Nephron progenitor cell (in vitro differentiated cells): ENCODE results near the gene FNDC3A.

ENCODE experiments used
- DNase-seq: peaks from one replicate; pipeline ENCODE4 v3.0.0; 2021
- H3K27ac Mint-ChIP-seq: 2 replicates; pipeline ENCODE4 v1.8.0; 2021; ENCODE audit warnings: mild to moderate bottlenecking, moderate library complexity, mixed read lengths
- H3K27me3 Mint-ChIP-seq: 2 replicates; pipeline ENCODE4 v1.8.0; 2021; ENCODE audit warnings: mild to moderate bottlenecking, low read depth, mixed read lengths; ENCODE audit not compliant: poor library complexity
- H3K36me3 Mint-ChIP-seq: 2 replicates; pipeline ENCODE4 v1.8.0; 2021; ENCODE audit warnings: low read depth, mixed read lengths
- H3K4me1 Mint-ChIP-seq: 2 replicates; pipeline ENCODE4 v1.8.0; 2021; ENCODE audit warnings: mixed read lengths
- H3K4me3 Mint-ChIP-seq: 2 replicates; pipeline ENCODE4 v1.8.0; 2021; ENCODE audit warnings: mild to moderate bottlenecking, moderate library complexity, mixed read lengths
- H3K9me3 Mint-ChIP-seq: 2 replicates; pipeline ENCODE4 v1.8.0; 2021; ENCODE audit warnings: mild to moderate bottlenecking, moderate library complexity, mixed read lengths
- TF ChIP-seq, protein P1 (sequence below): fragments of 200-600 bp; sonication (generic); IDR thresholded peaks from 2 replicates; pipeline ENCODE4 v1.5.0; 2021; ENCODE audit warnings: antibody characterized with exemption

Gene FNDC3A

DNA sequence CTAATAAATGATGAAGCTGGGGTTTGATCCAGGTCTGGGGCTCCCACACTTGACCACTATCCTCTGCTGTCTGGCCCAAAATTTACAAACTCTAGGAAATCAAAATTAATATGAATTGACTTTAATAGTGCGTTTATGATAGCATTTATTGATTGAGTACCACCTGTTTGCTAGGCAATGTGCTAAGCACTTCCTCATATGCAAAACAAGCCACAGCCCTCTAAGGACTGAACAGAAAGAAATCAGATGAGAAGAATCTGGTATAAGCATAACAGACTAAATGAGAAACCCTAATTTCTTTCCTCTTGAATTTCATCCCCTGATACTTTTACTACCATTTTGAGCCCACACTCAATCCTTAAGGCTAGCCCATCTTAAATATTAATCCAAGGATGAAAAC is 237.8 kb downstream of the FNDC3A start:
- peaks cover 34% of the 10 kb centered on the region for H3K27me3 Mint-ChIP-seq
- TF ChIP-seq, protein P1, sequence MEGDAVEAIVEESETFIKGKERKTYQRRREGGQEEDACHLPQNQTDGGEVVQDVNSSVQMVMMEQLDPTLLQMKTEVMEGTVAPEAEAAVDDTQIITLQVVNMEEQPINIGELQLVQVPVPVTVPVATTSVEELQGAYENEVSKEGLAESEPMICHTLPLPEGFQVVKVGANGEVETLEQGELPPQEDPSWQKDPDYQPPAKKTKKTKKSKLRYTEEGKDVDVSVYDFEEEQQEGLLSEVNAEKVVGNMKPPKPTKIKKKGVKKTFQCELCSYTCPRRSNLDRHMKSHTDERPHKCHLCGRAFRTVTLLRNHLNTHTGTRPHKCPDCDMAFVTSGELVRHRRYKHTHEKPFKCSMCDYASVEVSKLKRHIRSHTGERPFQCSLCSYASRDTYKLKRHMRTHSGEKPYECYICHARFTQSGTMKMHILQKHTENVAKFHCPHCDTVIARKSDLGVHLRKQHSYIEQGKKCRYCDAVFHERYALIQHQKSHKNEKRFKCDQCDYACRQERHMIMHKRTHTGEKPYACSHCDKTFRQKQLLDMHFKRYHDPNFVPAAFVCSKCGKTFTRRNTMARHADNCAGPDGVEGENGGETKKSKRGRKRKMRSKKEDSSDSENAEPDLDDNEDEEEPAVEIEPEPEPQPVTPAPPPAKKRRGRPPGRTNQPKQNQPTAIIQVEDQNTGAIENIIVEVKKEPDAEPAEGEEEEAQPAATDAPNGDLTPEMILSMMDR = no peak
- H3K9me3 Mint-ChIP-seq = peaks cover 5% of the 10 kb centered on the region
- no peak overlapping the region for H3K4me3 Mint-ChIP-seq
- H3K4me1 Mint-ChIP-seq = peaks cover 22% of the 10 kb centered on the region
- no peak overlapping the region for H3K27ac Mint-ChIP-seq
- DNase-seq = no peak
- H3K36me3 Mint-ChIP-seq = peaks cover 32% of the 10 kb centered on the region

DNA sequence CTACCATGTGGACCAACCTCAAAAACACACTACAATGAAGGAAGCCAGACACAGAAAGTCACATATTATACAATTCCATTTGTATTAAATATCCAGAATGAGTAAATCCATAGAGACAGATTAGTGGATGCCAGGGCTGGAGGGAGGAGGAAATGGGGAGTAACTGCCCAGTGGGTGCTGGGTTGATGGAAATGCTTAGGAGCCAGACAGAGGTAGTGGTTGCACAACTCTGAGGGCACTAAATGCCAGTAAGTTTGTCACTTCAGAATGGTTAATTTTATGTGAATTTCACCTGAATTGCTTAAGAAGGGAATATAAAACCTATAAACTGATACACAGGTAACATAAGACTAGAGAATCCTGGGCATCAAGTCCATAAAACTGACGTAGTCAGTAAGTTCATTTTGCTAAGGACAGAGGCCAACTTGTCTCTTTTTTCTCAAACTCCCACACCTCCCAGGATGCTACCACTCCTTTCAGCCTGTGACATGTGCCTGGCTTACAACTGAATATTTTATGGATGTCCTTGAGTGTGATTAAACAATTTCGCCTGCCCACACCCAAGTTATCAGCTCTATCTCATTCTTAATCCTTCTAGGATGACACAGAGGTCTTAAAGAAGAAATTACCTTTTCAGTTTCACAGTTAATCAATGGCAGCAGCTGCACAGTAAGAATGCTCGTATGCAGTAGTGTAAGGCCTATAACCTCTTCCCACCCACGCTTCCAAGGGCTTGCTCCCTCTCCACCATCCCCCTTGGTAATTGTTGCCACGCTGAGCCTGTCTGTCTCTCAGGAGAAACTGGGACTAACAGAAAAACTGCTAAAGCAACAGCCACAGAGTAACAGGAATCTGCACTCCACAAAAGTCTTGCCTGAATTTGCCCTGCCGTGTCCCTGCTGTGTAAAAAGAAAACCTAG is 238.5 kb downstream of the FNDC3A start:
- no peak overlapping the region for H3K27ac Mint-ChIP-seq
- H3K9me3 Mint-ChIP-seq = peaks cover 5% of the 10 kb centered on the region

GRCh38 chr13:49214917-49215376 is 239.2 kb downstream of the FNDC3A start:
- Mint-ChIP-seq H3K27me3 (peaks cover 48% of the 10 kb centered on the region), H3K4me3 (no peak overlapping the region), H3K36me3 (peaks cover 25% of the 10 kb centered on the region), H3K4me1 (peaks cover 29% of the 10 kb centered on the region), H3K9me3 (peaks cover 5% of the 10 kb centered on the region), H3K27ac (no peak overlapping the region)
- DNase-seq = no peak
- TF ChIP-seq, protein P1 = no peak

More for the DNA sequence above, 238.5 kb downstream of the FNDC3A start:
- TF ChIP-seq, protein P1 = no peak
- Mint-ChIP-seq H3K4me1 (peaks cover 29% of the 10 kb centered on the region), H3K4me3 (no peak overlapping the region), H3K36me3 (peaks cover 32% of the 10 kb centered on the region), H3K27me3 (peaks cover 41% of the 10 kb centered on the region)
- DNase-seq = no peak

GRCh38 chr13:49216334-49216733 is 240.6 kb downstream of the FNDC3A start:
- H3K4me1 Mint-ChIP-seq = peaks cover 31% of the 10 kb centered on the region
- peaks cover 59% of the 10 kb centered on the region for H3K27me3 Mint-ChIP-seq
- H3K9me3 Mint-ChIP-seq = peaks cover 5% of the 10 kb centered on the region
- peaks cover 14% of the 10 kb centered on the region for H3K36me3 Mint-ChIP-seq
- TF ChIP-seq, protein P1 = no peak
- no peak for DNase-seq
- H3K4me3 Mint-ChIP-seq = no peak overlapping the region
- no peak overlapping the region for H3K27ac Mint-ChIP-seq

DNA sequence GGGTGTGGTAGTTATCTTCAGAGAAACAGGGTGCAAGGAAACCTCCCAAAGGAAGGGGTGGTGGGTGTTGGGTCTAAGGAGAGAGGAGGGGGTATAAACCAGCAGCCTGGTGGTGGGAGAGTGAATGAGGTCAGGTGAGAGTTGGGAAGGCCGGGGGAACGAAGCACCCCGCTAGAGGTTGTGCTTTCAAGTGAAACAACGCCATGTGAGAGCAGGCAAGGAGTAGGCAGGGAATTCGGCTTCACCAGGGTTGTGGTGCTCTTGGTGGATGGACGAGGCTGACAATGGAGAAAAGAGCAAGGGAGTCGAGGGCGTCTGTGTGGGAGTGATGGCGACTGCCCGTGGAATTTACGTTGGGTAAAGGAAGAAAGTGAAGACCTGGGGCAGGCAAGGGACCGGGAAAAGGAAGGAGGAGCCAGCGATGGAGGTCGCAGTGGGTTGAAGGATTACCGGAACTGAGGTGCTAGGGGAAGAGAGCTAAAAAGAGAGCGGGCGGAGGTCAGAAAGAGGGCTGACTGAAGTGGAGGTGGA is 242.3 kb downstream of the FNDC3A start:
- Mint-ChIP-seq H3K27me3 (peaks cover 76% of the 10 kb centered on the region), H3K27ac (no peak overlapping the region), H3K4me3 (peak overlapping the region; percentile 76), H3K9me3 (peaks cover 12% of the 10 kb centered on the region), H3K4me1 (peaks cover 34% of the 10 kb centered on the region), H3K36me3 (no peaks in the 10 kb centered on the region)
- TF ChIP-seq, protein P1 = no peak
- no peak for DNase-seq
